Activated CD4-positive, alpha-beta T cell treated with anti-CD3 and anti-CD28 coated beads for 4 hours (primary cell): ENCODE results near the gene CHEK2.
"Not testable (repeated sequence)": the region's sequence is repeated elsewhere in the genome, so short reads cannot be mapped to it uniquely, and the experiment has no call there.

Source experiments
- DNase-seq, 2 donors: peaks; one replicate each; pipeline ENCODE4 v3.0.0-alpha.2; 2020

CHEK2 gene

GRCh38 chr22:28741785-28742561 is at the start of gene CHEK2, which contains the start of gene HSCB:
Gene CHEK2, minus strand, starts transcription at chr22:28741820. Its CDS starts 7,099 bp downstream, at chr22:28734721.
Gene HSCB, plus strand, starts transcription at chr22:28742039. Its CDS starts 57 bp downstream, at chr22:28742096.
- peak; percentile 97 for DNase-seq

- DNase-seq, result no peak
Observed at GRCh38 chr22:28791124-28791523, 49.5 kb upstream of the CHEK2 start.

DNA sequence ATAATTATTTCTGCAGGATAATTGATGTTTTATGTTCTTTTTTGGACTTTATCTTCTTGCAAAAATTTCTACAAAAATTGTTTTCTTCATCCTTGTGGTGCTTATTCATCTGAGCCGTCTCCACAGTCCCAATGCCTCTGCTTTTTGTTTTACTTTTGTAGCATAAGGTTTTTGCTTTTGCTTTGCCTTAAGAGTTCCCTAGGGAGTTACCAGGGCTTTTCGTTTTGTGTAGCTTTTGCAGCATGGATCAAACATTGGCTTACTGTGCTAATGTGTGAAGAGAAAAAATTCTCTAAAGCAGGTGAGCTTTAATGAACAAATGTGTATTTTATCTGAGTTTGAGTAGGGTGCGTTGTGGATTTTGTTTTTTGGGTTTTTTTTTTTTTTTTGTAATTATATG is 47.0 kb upstream of the CHEK2 start:
- no peak for DNase-seq

- DNase-seq, result no peak
Observed at GRCh38 chr22:28783786-28784671, 42.4 kb upstream of the CHEK2 start.

DNA sequence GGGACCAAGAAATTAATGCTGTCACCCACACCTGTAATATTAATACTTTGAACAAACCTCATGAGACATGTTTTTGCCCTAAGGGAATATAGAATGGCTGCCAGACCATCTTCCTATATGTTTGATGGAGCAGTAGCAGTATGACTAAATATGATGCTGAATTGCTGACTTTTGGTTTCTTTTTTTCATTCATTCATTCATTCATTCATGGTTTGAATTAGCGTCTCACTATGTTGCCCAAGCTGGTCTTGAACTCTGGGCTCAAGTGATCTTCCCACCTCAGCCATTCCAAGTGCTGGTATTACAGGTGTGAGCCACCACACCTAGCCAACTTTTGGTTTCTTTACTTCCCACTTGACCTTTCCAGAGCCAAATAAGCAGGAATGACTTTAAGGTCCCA is 38.7 kb upstream of the CHEK2 start:
- DNase-seq, result no peak

GRCh38 chr22:28779833-28780232 is 38.2 kb upstream of the CHEK2 start:
- no peak for DNase-seq

DNA sequence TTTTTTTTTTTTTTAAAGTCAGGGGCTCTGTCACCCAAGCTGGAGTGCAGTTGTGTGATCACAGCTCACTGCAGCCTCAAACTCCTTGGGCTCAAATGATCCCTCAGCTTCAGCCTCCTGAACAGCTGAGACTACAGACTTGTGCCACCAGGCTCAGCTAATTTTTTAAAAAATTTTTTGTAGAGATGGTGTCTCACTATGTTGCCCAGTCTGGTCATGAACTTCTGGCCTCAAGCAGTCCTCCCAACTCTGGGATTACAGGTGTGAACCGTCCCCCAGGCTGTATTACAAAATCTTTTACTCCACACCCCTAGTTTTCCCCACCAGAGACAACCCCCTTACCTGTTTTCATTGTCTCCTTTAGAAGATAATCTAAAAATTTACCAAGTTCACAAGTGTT is 32.8 kb upstream of the CHEK2 start:
- DNase-seq, result no peak

DNA sequence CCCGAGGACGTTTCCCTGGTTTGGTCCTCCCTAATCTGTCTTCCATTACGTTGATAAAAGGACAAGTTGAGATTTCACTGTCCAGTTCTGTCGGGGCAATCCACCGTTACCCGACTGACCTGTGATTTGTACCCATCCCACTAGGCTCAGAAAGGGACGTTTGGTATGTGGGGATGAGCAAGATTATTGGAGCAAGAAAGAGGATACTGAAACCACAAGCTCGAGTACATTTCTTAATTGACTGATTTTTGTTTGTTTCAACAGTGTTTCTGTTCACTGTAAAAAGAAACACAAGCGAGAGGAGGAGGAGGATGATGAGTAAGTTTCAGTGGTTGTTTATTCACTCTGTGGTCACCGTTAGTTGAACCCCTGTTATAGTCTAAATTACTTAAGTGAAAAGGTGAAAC is 31.8 kb upstream of the CHEK2 start:
- no peak for DNase-seq

GRCh38 chr22:28772633-28773460 is 31.2 kb upstream of the CHEK2 start, which contains the start of gene CCDC117:
Gene CCDC117, plus strand, starts transcription at chr22:28772695. Its CDS starts 155 bp downstream, at chr22:28772850.
- DNase-seq, result peak; percentile 91

GRCh38 chr22:28771195-28771791 is 29.7 kb upstream of the CHEK2 start:
- no peak for DNase-seq

DNA sequence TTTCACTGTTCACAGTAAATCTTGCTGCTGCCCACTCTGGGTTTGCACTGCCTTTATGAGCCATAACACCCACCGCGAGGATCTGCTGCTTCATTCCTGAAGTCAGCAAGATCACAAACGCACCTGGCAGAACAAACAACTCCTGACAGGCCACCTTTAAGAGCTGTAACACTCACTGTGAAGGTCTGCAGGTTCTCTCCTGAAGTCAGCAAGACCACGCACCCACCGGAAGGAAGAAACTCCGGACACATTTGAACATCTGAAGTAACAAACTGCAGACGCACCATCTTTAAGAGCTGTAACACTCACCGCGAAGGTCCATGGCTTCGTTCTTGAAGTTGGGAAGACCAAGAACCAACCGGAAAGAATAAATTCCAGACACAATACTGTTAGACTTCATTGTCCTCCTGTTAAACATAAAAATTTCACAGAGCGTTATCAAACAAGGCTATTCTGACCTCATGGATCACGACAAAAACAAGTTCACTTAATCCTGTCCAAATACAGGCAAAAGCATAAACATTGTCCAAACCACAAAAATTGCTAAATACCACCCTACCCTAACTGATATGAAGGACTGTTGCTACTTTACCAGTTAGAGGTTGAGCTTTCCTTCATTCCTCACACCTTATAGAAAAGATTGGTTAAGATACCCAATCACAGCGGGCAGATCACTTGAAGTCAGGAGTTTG is 27.9 kb upstream of the CHEK2 start:
- DNase-seq, result no peak

DNA sequence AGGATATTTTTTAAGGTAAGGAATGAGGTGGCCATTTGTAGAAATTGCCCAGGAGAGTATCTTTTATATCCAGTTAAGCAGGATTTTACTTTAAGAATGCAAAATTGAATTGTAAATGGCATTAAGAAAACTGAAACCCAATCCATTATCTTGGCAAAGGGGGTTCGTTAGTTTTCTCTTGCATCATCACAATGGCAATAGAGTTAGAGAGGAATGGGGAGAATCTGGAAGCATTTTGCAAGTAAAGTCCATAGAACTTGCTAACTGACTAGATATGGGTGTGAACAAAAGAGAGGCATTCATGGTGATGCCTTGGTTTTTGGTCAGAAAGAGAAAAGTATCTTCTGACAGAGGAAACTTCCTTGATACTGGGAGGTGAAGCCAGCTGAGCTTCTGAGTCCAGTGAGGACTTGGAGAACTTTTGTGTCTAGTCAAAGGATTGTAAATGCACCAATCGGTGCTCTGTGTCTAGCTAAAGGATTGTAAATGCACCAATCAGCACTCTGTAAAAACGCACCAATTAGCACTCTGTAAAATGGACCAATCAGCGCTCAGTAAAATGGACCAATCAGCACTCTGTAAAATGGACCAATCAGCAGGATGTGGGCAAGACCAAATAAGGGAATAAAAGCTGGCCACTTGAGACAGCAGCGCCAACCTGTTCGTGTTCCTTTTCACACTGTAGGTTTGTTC is 27.2 kb upstream of the CHEK2 start:
- no peak for DNase-seq

DNA sequence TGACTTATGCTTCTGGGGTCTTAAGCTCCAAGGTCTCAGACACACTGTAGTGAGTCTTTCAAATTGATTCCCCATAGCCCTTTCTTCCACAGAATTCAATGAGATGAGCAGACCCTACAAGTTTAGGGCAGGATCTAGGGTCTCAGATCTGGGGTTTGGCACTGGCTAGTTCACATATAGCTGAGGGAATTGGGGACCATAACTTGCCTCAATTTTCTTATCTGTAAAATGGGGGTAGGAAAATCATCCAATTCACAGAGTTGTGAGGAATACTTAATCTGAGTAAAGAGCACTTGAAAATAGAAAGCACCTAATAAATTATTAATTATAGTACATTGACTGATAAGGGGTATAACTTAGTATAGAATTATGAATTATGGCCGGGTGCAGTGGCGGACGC is 25.0 kb upstream of the CHEK2 start:
- no peak for DNase-seq

DNA sequence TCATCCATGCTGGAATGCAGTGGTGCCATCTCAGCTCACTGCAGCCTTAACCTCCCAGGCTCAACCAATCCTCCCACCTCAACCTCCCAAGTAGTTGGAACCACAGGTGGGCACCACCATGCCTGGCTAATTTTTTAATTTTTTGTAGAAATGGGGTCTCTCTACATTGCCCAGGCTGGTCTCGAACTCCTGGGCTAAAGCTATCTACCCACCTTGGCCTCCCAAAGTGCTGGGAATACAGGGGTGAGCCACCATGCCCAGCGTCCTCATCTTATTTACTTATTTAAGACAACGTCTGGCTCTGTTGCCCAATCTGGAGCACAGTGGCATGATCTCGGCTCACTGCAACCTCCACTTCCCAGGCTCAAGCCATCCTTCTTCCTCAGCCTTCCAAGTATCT is 20.4 kb upstream of the CHEK2 start:
- not testable (repeated sequence) for DNase-seq

DNA sequence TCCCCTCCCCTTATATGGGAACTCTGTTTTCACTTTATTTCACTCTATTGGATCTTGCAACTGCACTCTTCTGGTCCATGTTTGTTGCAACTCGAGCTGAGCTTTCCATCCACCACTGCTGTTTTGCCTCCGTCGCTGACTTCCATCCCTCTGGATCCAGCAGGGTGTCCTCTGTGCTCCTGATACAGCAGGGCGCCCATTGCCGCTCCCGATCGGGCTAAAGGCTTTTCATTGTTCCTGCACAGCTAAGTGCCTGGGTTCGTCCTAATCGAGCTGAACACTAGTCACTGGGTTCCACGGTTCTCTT is 19.8 kb upstream of the CHEK2 start:
- DNase-seq, result no peak

DNA sequence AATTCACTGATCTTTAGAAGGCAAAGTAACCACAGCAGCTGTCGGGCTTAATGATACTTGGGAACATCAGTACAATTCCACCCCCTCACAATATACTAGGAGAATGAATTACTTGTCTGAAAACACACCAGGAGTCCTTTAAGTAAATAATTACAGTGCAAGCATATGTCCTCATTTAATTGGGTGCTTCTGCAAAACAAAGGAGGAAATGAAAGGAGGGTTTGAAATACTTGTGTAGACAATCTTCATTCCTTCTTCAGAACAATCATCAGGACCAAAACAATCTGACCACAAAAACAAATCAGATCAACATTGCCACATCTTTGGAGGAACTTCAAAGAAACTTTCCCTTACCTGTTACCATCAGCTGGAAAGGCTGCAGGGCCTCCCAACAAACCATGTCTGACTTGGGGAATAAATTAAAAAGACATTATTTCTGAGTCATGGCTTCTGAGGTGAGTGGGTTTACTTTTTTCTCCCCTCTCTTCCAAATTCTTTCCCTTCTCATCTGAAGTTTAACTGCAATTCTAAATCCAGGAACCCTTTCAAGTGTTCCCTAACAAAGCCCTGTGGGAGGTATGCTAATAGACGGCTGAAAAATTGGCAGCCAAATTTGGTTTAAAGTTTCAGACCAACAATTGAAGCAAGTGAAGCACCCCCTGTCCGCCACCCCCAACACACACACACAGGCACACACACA is 18.4 kb upstream of the CHEK2 start:
- no peak for DNase-seq

DNA sequence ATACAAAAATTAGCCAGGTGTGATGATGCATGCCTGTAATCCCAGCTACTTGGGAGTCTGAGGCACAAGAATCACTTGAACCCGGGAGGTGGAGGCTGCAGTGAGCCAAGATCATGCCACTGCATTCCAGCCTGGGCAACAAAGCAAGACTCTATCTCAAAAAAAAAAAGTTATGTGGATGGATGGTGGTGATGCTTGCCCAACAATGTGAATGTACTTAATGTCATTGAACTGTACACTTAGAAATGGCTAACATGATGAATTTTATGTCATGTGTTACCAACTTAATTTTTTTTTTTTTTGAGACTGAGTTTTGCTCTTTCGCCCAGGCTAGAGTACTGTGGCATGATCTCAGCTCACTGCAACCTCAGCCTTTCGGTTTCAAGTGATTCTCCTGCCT is 12.9 kb upstream of the CHEK2 start:
- not testable (repeated sequence) for DNase-seq

DNA sequence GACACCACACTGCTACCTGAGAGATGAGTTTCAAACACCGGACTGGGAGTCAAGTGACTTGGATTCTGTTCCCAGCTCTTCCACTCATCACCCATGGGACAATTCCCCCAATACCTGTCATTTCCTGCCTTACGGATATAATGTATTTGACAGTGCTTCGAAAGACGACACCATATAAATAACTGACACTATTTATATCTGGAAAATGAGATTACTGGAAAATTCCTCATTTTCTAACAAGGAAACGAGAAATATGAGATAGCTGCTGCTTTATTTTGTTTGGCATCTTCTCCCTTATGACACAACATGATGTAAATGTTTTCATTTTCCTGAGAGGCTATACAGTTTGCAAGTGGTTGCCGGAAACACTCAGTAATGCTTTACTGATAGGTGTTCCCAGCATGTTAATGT is 8.9 kb upstream of the CHEK2 start:
- no peak for DNase-seq

DNA sequence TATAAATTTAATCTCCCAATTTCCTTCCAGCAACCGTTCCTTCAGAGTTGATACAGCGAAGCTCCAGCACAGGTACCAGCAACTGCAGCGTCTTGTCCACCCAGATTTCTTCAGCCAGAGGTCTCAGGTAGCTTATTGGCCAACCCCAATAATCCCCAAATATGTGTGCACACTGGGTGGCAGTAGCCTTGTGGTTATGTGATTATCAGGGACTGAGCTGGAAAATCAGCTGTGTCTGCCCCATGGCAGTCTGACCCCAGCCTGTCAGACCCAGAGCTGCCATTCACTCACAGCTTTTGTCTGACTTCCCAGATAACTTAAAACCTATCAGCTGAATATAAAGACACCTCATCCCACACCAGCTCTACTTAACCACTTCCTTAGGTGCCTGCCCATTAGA is 2.2 kb upstream of the CHEK2 start:
- DNase-seq, result no peak

DNA sequence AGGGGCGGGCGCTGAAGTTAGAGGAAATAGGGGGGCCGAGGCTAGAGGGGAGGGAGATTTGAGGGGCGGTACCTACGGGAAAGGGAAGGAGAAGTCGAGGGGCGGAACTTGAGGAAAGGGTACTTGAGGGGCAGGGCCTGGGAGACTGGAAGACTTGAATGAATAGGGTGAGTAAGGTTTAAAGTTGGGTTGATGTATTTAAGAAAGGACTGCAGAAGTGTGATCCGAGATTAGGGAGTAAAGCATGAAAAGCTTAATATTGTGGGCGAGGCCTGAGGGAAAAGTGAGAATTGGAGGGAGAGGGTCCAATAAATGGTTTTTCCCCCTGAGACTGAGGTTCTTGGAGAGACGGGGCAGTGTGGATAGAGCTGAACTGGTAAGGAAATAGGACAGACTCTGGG is 942 bp upstream of the CHEK2 start:
- no peak for DNase-seq
